Measurements from ENCODE around the gene CLK3.

Gene CLK3

DNA sequence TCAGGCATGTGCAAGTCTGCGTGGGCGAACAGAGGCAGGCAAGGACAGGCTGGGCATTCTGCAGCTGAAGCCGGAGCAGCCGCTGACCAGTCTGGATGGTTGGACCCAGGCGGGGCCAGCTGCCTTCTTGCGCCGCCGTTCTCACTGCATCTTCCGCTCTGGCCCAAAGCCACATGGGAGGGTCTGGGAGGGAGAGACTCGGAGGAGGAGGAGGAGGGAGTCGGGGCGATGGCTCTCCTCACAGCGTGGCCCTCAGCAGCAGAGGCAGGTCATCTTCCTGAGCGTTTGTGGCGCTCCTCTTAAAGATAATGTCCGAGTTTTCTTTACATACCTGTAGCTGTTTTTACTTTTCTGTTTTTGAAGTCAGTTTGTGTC, 5.9 kb downstream of the CLK3 start:
- no peak for DNase-seq (ENCODE audit: low read depth)
- H3K4me3 ChIP-seq (replicated peaks; ENCODE audit: low read depth, low read length): no peak overlapping the region
- TF ChIP-seq, protein P1, sequence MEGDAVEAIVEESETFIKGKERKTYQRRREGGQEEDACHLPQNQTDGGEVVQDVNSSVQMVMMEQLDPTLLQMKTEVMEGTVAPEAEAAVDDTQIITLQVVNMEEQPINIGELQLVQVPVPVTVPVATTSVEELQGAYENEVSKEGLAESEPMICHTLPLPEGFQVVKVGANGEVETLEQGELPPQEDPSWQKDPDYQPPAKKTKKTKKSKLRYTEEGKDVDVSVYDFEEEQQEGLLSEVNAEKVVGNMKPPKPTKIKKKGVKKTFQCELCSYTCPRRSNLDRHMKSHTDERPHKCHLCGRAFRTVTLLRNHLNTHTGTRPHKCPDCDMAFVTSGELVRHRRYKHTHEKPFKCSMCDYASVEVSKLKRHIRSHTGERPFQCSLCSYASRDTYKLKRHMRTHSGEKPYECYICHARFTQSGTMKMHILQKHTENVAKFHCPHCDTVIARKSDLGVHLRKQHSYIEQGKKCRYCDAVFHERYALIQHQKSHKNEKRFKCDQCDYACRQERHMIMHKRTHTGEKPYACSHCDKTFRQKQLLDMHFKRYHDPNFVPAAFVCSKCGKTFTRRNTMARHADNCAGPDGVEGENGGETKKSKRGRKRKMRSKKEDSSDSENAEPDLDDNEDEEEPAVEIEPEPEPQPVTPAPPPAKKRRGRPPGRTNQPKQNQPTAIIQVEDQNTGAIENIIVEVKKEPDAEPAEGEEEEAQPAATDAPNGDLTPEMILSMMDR (IDR thresholded peaks at IDR 0.05; ENCODE audit: low read length, missing control alignments): no peak

DNA sequence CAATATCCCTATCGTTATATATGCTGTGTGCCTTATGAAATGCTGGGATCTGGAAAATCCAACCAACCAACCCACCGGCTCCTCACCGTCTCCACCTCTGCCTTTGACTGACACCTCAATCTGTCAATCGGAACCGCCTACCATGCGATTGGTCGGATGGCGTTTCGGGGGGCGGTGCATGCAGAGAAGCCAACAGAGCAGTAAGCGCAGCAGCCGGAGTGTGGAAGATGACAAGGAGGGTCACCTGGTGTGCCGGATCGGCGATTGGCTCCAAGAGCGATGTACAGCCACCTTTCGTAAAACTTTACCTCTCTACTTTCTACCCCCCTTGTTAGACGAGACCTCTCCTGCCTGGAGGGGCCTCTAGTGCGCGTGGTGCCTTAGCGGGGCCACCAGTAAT, 6.3 kb downstream of the CLK3 start:
- DNase-seq (ENCODE audit: low read depth): no peak
- TF ChIP-seq, protein P1 (IDR thresholded peaks at IDR 0.05; ENCODE audit: low read length, missing control alignments): no peak
- H3K4me3 ChIP-seq (replicated peaks; ENCODE audit: low read depth, low read length): no peak overlapping the region

DNA sequence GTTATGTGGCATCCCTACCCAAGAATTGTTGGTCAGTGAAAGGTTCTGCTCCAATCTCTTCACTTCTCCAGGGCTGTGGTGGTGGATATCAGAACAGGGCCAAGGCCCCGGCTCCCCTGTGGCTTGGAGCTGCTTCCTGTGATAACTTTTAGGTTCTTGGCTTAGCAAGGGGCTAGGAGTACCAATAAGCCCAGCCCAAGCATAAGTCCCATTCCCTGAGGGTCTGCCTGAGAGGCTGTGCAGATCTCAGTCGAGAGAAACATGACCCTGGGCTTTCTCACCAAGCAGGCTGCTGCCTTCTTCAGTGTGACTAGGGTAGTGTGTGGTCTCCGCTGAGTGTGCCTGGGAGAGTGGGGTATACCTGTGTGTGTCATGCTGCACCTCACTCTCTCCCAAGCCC, 7.1 kb downstream of the CLK3 start:
- TF ChIP-seq, protein P1 (IDR thresholded peaks at IDR 0.05; ENCODE audit: low read length, missing control alignments): no peak
- H3K4me3 ChIP-seq (replicated peaks; ENCODE audit: low read depth, low read length): no peak overlapping the region
- no peak for DNase-seq (ENCODE audit: low read depth)

DNA sequence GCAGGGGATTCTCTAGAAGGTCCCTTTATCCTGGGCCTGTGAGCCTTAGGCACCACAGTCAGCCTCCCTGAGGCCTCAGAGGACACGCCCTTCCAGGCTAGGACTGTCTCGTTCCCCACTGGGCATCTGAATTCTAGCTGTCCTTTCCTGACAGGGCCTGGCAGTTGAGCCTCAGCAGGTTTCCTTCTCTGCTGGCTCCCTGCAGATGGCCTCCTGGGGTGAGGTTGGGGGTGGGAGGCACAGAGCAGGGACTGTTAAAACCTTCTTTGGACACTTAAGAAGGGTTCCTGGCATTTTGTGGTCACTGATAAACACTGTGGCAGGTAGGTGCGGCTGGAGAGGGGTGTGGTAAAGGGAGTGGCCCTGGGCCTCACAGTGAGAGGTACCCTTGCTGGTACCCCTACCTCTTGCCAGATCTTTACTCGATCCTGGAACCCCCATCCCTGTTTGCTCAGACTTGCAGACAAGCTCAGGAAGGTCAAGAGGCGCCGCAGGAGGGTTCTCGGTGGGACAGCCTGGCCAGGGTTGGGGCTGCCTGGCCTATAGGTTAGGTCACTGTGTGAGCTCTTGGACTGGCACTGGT, 8.5 kb downstream of the CLK3 start:
- DNase-seq (ENCODE audit: low read depth): no peak
- TF ChIP-seq, protein P1 (IDR thresholded peaks at IDR 0.05; ENCODE audit: low read length, missing control alignments): no peak
- H3K4me3 ChIP-seq (replicated peaks; ENCODE audit: low read depth, low read length): no peak overlapping the region

DNA sequence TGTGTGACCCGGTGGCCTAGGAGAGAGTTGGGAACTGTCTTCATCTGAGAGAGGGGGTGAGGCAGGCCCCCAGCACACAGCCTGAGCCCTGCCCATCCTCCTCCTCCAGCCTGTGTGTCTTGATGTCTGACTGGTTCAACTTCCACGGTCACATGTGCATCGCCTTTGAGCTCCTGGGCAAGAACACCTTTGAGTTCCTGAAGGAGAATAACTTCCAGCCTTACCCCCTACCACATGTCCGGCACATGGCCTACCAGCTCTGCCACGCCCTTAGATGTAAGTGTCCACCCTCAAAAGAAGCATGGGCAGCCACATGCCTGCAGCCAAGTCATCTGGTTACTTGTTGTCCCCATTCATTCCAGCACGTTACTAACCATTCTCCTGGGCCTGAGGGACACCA, 10.1 kb downstream of the CLK3 start:
- TF ChIP-seq, protein P1 (IDR thresholded peaks at IDR 0.05; ENCODE audit: low read length, missing control alignments): no peak
- no peak for DNase-seq (ENCODE audit: low read depth)
- H3K4me3 ChIP-seq (replicated peaks; ENCODE audit: low read depth, low read length): no peak overlapping the region

DNA sequence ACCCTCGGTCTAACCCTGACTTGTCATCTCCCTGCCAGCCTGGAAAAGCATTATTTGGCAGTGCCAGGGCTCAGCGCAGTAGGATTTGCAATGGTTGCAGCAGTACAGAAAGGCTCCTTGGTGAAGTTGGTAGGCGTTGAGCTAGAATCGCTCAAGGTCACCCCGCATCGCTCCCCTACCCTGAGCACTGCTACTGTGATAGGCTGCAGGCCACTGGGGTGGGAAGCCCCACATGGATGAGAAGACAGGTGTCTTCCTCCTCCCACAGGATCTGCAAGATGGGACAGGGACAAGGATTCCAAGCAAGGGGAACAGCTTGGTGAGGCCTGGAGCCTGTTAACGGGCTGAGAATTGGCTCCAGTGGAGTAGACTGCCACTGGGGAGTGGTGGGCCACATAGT, 10.7 kb downstream of the CLK3 start:
- no peak for DNase-seq (ENCODE audit: low read depth)
- H3K4me3 ChIP-seq (replicated peaks; ENCODE audit: low read depth, low read length): no peak overlapping the region
- TF ChIP-seq, protein P1 (IDR thresholded peaks at IDR 0.05; ENCODE audit: low read length, missing control alignments): no peak

Measured in fibroblast of pulmonary artery (primary cell).